H54 (cell line): ENCODE results near the gene PELI2.
"Not testable (repeated sequence)": the region's sequence is repeated elsewhere in the genome, so short reads cannot be mapped to it uniquely, and the experiment has no call there.

Source experiments
- DNase-seq: peaks from one replicate; pipeline ENCODE4 v3.0.0; 2011; ENCODE audit warnings: low spot score, mixed read lengths; ENCODE audit not compliant: insufficient read length
- FAIRE-seq: peaks from 3 replicates; lab custom pipeline; 2011; peaks lifted over from hg19 to GRCh38; lab: Jason Lieb, UNC
- POLR2A ChIP-seq: IDR thresholded peaks from 2 replicates; pipeline ENCODE4 v1.6.1; 2011; ENCODE audit warnings: low read depth, mild to moderate bottlenecking, low read length

The PELI2 gene

GRCh38 chr14:56161658-56162057 is 43.4 kb downstream of the PELI2 start:
- TF ChIP-seq POLR2A = no peak
- no peak for DNase-seq

GRCh38 chr14:56162476-56162875 is 44.3 kb downstream of the PELI2 start:
- FAIRE-seq (no peak), DNase-seq (no peak)
- TF ChIP-seq POLR2A = no peak

More at GRCh38 chr14:56161658-56162057, 43.4 kb downstream of the PELI2 start:
- FAIRE-seq = no peak

- not testable (repeated sequence) for FAIRE-seq, DNase-seq
Measured at GRCh38 chr14:56166579-56166978, 48.4 kb downstream of the PELI2 start.

GRCh38 chr14:56168007-56168616 is 49.9 kb downstream of the PELI2 start:
- no peak for TF ChIP-seq POLR2A
- DNase-seq = no peak
- no peak for FAIRE-seq

GRCh38 chr14:56170028-56170427 is 51.8 kb downstream of the PELI2 start:
- TF ChIP-seq POLR2A = no peak
- DNase-seq (no peak), FAIRE-seq (no peak)

- FAIRE-seq = no peak
- no peak for TF ChIP-seq POLR2A
- no peak for DNase-seq
Measured at GRCh38 chr14:56170877-56171422, 52.7 kb downstream of the PELI2 start.

- no peak for FAIRE-seq
- DNase-seq = no peak
- no peak for TF ChIP-seq POLR2A
Measured at GRCh38 chr14:56172074-56172473, 53.9 kb downstream of the PELI2 start.

- no peak for TF ChIP-seq POLR2A
- DNase-seq = no peak
- FAIRE-seq = no peak
Measured at GRCh38 chr14:56172571-56172971, 54.4 kb downstream of the PELI2 start.

GRCh38 chr14:56173365-56173922 is 55.2 kb downstream of the PELI2 start:
- no peak for TF ChIP-seq POLR2A
- DNase-seq = no peak
- FAIRE-seq = no peak

- TF ChIP-seq POLR2A = no peak
- DNase-seq (no peak), FAIRE-seq (no peak)
Measured at GRCh38 chr14:56175773-56176172, 57.6 kb downstream of the PELI2 start.

- TF ChIP-seq POLR2A = no peak
- FAIRE-seq = no peak
- DNase-seq = no peak
Measured at GRCh38 chr14:56176530-56176929, 58.3 kb downstream of the PELI2 start.

GRCh38 chr14:56177036-56177435 is 58.8 kb downstream of the PELI2 start:
- no peak for DNase-seq
- no peak for TF ChIP-seq POLR2A
- no peak for FAIRE-seq

- DNase-seq = no peak
- FAIRE-seq = no peak
- no peak for TF ChIP-seq POLR2A
Measured at GRCh38 chr14:56180754-56181542, 62.7 kb downstream of the PELI2 start.

GRCh38 chr14:56181681-56182085 is 63.5 kb downstream of the PELI2 start:
- DNase-seq (no peak), FAIRE-seq (no peak)
- TF ChIP-seq POLR2A = no peak
